Ishikawa (cell line): ENCODE data around the gene ADARB1.

Experiments used
- CEBPB ChIP-seq: IDR thresholded peaks from 2 replicates; pipeline ENCODE4 v1.6.1; 2012
- CREB1 ChIP-seq: IDR thresholded peaks from 2 replicates; pipeline ENCODE4 v1.6.1; 2012; ENCODE audit warnings: low read depth
- EGR1 ChIP-seq: IDR thresholded peaks from 2 replicates; pipeline ENCODE4 v1.6.1; 2012
- EP300 ChIP-seq: IDR thresholded peaks from 2 replicates; pipeline ENCODE4 v1.6.1; 2012; ENCODE audit warnings: borderline replicate concordance
- FOXM1 ChIP-seq: IDR thresholded peaks from 2 replicates; pipeline ENCODE4 v1.6.1; 2012; ENCODE audit warnings: low read depth, borderline replicate concordance
- MAX ChIP-seq: IDR thresholded peaks from 2 replicates; pipeline ENCODE4 v1.6.1; 2012
- NFIC ChIP-seq: IDR thresholded peaks from 2 replicates; pipeline ENCODE4 v1.6.1; 2012
- RAD21 ChIP-seq: IDR thresholded peaks from 2 replicates; pipeline ENCODE4 v1.6.1; 2012; ENCODE audit warnings: low read depth
- TAF1 ChIP-seq: IDR thresholded peaks from 2 replicates; pipeline ENCODE4 v1.6.1; 2012; ENCODE audit warnings: low read depth, mild to moderate bottlenecking
- TCF12 ChIP-seq: IDR thresholded peaks from 2 replicates; pipeline ENCODE4 v1.6.1; 2012; ENCODE audit warnings: low read depth
- TEAD4 ChIP-seq: IDR thresholded peaks from 2 replicates; pipeline ENCODE4 v1.6.1; 2012
- USF1 ChIP-seq: IDR thresholded peaks from 2 replicates; pipeline ENCODE4 v1.6.1; 2012
- YY1 ChIP-seq: IDR thresholded peaks from 2 replicates; pipeline ENCODE4 v1.6.1; 2012; ENCODE audit warnings: low read depth
- ZBTB7A ChIP-seq: IDR thresholded peaks from 2 replicates; pipeline ENCODE4 v1.6.1; 2012; ENCODE audit warnings: low read depth
- TF ChIP-seq, protein P1 (sequence below): IDR thresholded peaks from 2 replicates; pipeline ENCODE4 v1.6.1; 2012; ENCODE audit warnings: low read depth, mild to moderate bottlenecking

Gene ADARB1

DNA sequence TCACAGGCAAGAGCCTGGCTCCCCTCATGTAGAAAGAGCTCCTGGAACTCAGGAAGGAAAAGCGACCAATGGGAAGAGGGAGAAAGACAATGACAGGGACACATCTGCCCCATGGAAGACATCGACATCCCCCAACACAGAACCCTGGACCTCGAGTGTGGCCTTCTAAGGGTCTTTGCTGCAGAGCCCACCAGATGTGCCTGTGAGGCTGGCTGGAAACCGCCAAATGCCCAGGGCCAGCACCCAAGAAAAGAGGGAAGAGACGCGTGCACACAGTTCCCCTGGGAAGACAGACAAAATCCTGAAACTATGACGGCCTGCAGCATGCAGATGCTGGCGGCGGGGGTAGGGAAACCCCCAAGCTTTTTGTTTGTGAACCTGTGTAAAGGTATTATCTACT, 36.4 kb upstream of the ADARB1 start:
- TF ChIP-seq EGR1: no peak
- no peak for TF ChIP-seq ZBTB7A
- no peak for TF ChIP-seq TAF1
- TF ChIP-seq RAD21: no peak
- TF ChIP-seq YY1: no peak
- TF ChIP-seq CREB1: no peak
- TF ChIP-seq FOXM1: no peak
- no peak for TF ChIP-seq CEBPB
- TF ChIP-seq EP300: no peak
- TF ChIP-seq TEAD4: no peak
- no peak for TF ChIP-seq USF1
- TF ChIP-seq, protein P1, sequence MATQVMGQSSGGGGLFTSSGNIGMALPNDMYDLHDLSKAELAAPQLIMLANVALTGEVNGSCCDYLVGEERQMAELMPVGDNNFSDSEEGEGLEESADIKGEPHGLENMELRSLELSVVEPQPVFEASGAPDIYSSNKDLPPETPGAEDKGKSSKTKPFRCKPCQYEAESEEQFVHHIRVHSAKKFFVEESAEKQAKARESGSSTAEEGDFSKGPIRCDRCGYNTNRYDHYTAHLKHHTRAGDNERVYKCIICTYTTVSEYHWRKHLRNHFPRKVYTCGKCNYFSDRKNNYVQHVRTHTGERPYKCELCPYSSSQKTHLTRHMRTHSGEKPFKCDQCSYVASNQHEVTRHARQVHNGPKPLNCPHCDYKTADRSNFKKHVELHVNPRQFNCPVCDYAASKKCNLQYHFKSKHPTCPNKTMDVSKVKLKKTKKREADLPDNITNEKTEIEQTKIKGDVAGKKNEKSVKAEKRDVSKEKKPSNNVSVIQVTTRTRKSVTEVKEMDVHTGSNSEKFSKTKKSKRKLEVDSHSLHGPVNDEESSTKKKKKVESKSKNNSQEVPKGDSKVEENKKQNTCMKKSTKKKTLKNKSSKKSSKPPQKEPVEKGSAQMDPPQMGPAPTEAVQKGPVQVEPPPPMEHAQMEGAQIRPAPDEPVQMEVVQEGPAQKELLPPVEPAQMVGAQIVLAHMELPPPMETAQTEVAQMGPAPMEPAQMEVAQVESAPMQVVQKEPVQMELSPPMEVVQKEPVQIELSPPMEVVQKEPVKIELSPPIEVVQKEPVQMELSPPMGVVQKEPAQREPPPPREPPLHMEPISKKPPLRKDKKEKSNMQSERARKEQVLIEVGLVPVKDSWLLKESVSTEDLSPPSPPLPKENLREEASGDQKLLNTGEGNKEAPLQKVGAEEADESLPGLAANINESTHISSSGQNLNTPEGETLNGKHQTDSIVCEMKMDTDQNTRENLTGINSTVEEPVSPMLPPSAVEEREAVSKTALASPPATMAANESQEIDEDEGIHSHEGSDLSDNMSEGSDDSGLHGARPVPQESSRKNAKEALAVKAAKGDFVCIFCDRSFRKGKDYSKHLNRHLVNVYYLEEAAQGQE: no peak
- no peak for TF ChIP-seq TCF12
- no peak for TF ChIP-seq MAX
- TF ChIP-seq NFIC: no peak

- TF ChIP-seq TEAD4: no peak
- TF ChIP-seq YY1: no peak
Observed at GRCh38 chr21:45039317-45040156, 34.8 kb upstream of the ADARB1 start.

DNA sequence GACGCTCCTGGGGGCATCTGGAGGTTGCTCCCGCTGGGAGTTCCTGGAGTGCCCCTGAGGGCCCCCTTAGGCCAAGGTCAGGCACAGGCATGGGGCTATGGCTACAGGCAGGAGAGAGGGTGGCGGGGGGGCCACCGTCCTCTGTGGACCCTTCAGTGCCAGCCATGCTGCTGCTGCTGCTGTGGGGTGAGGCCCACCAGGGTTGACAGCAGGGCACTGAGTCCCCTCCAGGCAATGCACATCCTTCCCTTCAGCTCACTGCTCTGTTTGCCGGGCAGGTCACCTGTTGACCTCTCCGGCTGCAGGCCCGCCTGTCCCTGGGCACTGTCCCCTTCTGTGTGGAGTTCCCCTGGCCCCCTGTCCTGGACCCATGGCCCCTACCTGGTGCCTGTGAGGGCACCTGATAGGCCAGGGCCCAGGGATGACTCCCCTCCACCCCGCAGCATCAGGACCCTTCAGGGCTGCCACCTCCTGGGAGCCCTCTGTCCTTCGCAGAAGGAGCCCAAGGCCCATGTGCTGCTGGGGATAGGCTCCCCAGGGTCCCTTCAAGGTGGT, 34.1 kb upstream of the ADARB1 start:
- no peak for TF ChIP-seq NFIC
- no peak for TF ChIP-seq EP300
- no peak for TF ChIP-seq TCF12
- no peak for TF ChIP-seq RAD21
- no peak for TF ChIP-seq EGR1
- no peak for TF ChIP-seq TEAD4
- TF ChIP-seq USF1: no peak
- TF ChIP-seq YY1: no peak
- TF ChIP-seq, protein P1: no peak
- TF ChIP-seq CEBPB: no peak
- no peak for TF ChIP-seq FOXM1
- no peak for TF ChIP-seq MAX
- TF ChIP-seq ZBTB7A: no peak
- TF ChIP-seq TAF1: no peak
- no peak for TF ChIP-seq CREB1

DNA sequence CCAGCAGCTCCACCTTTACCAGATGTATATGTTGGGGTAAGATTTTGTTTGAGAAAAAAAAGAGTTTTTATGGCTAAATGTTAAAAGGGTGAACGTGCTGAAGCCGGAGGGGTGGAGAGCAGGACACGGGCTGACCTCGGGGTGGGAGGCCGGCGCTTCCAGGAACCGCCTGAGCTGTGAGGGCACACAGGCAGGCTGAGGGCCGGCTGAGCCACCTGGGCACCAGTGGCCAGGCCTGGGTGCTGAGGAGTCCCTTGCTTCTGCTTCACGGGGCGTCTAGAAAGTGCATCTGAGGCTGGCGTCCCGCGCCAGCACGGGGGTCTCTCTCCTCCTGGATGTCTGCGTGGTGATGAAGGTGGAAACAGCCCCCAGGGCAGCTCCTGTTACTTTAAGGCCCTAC, 33.6 kb upstream of the ADARB1 start:
- TF ChIP-seq RAD21: no peak
- no peak for TF ChIP-seq TEAD4
- no peak for TF ChIP-seq YY1
- no peak for TF ChIP-seq MAX
- TF ChIP-seq FOXM1: no peak
- TF ChIP-seq, protein P1: no peak
- no peak for TF ChIP-seq NFIC
- no peak for TF ChIP-seq EGR1
- no peak for TF ChIP-seq TAF1
- TF ChIP-seq CREB1: no peak
- no peak for TF ChIP-seq USF1
- no peak for TF ChIP-seq TCF12
- no peak for TF ChIP-seq CEBPB
- TF ChIP-seq ZBTB7A: no peak
- TF ChIP-seq EP300: no peak
